ENCODE data around the gene CUL3.

CUL3 gene

GRCh38 chr2:224448236-224448635, 136.9 kb downstream of the CUL3 start:
- no peak overlapping the region for H2AFZ ChIP-seq (ENCODE audit: low read length, unreplicated experiment)
- H3K27me3 ChIP-seq (ENCODE audit: insufficient read depth, low read length): no peaks in the 10 kb centered on the region
- no peaks in the 10 kb centered on the region for H3K36me3 ChIP-seq (ENCODE audit: insufficient read depth, low read length)
- H3K27ac ChIP-seq (ENCODE audit: low read depth, low read length): no peak overlapping the region
- H3K4me1 ChIP-seq (ENCODE audit: control insufficient read depth, insufficient read depth, low read length, unreplicated experiment): no peaks in the 10 kb centered on the region
- H3K4me3 ChIP-seq (ENCODE audit: low read depth, low read length): no peak overlapping the region
- H3K79me2 ChIP-seq (ENCODE audit: control insufficient read depth, insufficient read depth, low read length, unreplicated experiment): no peaks in the 10 kb centered on the region

- H3K27me3 ChIP-seq (ENCODE audit: insufficient read depth, low read length): no peaks in the 10 kb centered on the region
- no peak overlapping the region for H3K27ac ChIP-seq (ENCODE audit: low read depth, low read length)
- H3K4me3 ChIP-seq (ENCODE audit: low read depth, low read length): no peak overlapping the region
- H2AFZ ChIP-seq (ENCODE audit: low read length, unreplicated experiment): no peak overlapping the region
- H3K79me2 ChIP-seq (ENCODE audit: control insufficient read depth, insufficient read depth, low read length, unreplicated experiment): no peaks in the 10 kb centered on the region
- no peaks in the 10 kb centered on the region for H3K36me3 ChIP-seq (ENCODE audit: insufficient read depth, low read length)
- H3K4me1 ChIP-seq (ENCODE audit: control insufficient read depth, insufficient read depth, low read length, unreplicated experiment): no peaks in the 10 kb centered on the region
Measured at GRCh38 chr2:224444783-224445182, 140.4 kb downstream of the CUL3 start.

- H2AFZ ChIP-seq (ENCODE audit: low read length, unreplicated experiment): no peak overlapping the region
Measured at GRCh38 chr2:224444021-224444420, 141.1 kb downstream of the CUL3 start.

GRCh38 chr2:224442071-224442967, 142.8 kb downstream of the CUL3 start:
- H3K36me3 ChIP-seq (ENCODE audit: insufficient read depth, low read length): no peaks in the 10 kb centered on the region
- H3K4me1 ChIP-seq (ENCODE audit: control insufficient read depth, insufficient read depth, low read length, unreplicated experiment): no peaks in the 10 kb centered on the region
- peak overlapping the region; percentile 90 for H3K4me3 ChIP-seq (ENCODE audit: low read depth, low read length)
- no peaks in the 10 kb centered on the region for H3K79me2 ChIP-seq (ENCODE audit: control insufficient read depth, insufficient read depth, low read length, unreplicated experiment)
- peak overlapping the region; percentile 99 for H2AFZ ChIP-seq (ENCODE audit: low read length, unreplicated experiment)
- no peaks in the 10 kb centered on the region for H3K27me3 ChIP-seq (ENCODE audit: insufficient read depth, low read length)
- no peak overlapping the region for H3K27ac ChIP-seq (ENCODE audit: low read depth, low read length)

More at GRCh38 chr2:224444021-224444420, 141.1 kb downstream of the CUL3 start:
- H3K79me2 ChIP-seq (ENCODE audit: control insufficient read depth, insufficient read depth, low read length, unreplicated experiment): no peaks in the 10 kb centered on the region
- H3K27ac ChIP-seq (ENCODE audit: low read depth, low read length): no peak overlapping the region
- no peaks in the 10 kb centered on the region for H3K4me1 ChIP-seq (ENCODE audit: control insufficient read depth, insufficient read depth, low read length, unreplicated experiment)
- no peaks in the 10 kb centered on the region for H3K36me3 ChIP-seq (ENCODE audit: insufficient read depth, low read length)
- H3K4me3 ChIP-seq (ENCODE audit: low read depth, low read length): no peak overlapping the region
- no peaks in the 10 kb centered on the region for H3K27me3 ChIP-seq (ENCODE audit: insufficient read depth, low read length)

- Histone ChIP-seq H3K4me1 (ENCODE audit: control insufficient read depth, insufficient read depth, low read length, unreplicated experiment) (no peaks in the 10 kb centered on the region), H3K4me3 (ENCODE audit: low read depth, low read length) (no peak overlapping the region), H2AFZ (ENCODE audit: low read length, unreplicated experiment) (no peak overlapping the region), H3K27ac (ENCODE audit: low read depth, low read length) (no peak overlapping the region), H3K27me3 (ENCODE audit: insufficient read depth, low read length) (no peaks in the 10 kb centered on the region), H3K36me3 (ENCODE audit: insufficient read depth, low read length) (no peaks in the 10 kb centered on the region), H3K79me2 (ENCODE audit: control insufficient read depth, insufficient read depth, low read length, unreplicated experiment) (no peaks in the 10 kb centered on the region)
Measured at GRCh38 chr2:224440988-224441387, 144.2 kb downstream of the CUL3 start.

- Histone ChIP-seq H3K36me3 (ENCODE audit: insufficient read depth, low read length) (no peaks in the 10 kb centered on the region), H3K27ac (ENCODE audit: low read depth, low read length) (no peak overlapping the region), H3K27me3 (ENCODE audit: insufficient read depth, low read length) (no peaks in the 10 kb centered on the region), H3K79me2 (ENCODE audit: control insufficient read depth, insufficient read depth, low read length, unreplicated experiment) (no peaks in the 10 kb centered on the region), H3K4me3 (ENCODE audit: low read depth, low read length) (no peak overlapping the region), H2AFZ (ENCODE audit: low read length, unreplicated experiment) (no peak overlapping the region), H3K4me1 (ENCODE audit: control insufficient read depth, insufficient read depth, low read length, unreplicated experiment) (no peaks in the 10 kb centered on the region)
Measured at GRCh38 chr2:224438726-224439125, 146.4 kb downstream of the CUL3 start.

- Histone ChIP-seq H3K27me3 (ENCODE audit: insufficient read depth, low read length) (no peaks in the 10 kb centered on the region), H2AFZ (ENCODE audit: low read length, unreplicated experiment) (no peak overlapping the region), H3K4me3 (ENCODE audit: low read depth, low read length) (no peak overlapping the region), H3K4me1 (ENCODE audit: control insufficient read depth, insufficient read depth, low read length, unreplicated experiment) (no peaks in the 10 kb centered on the region), H3K36me3 (ENCODE audit: insufficient read depth, low read length) (no peaks in the 10 kb centered on the region), H3K27ac (ENCODE audit: low read depth, low read length) (no peak overlapping the region), H3K79me2 (ENCODE audit: control insufficient read depth, insufficient read depth, low read length, unreplicated experiment) (no peaks in the 10 kb centered on the region)
Measured at GRCh38 chr2:224436634-224437033, 148.5 kb downstream of the CUL3 start.

GRCh38 chr2:224434618-224435017, 150.5 kb downstream of the CUL3 start:
- Histone ChIP-seq H3K27me3 (ENCODE audit: insufficient read depth, low read length) (no peaks in the 10 kb centered on the region), H3K79me2 (ENCODE audit: control insufficient read depth, insufficient read depth, low read length, unreplicated experiment) (no peaks in the 10 kb centered on the region), H3K4me1 (ENCODE audit: control insufficient read depth, insufficient read depth, low read length, unreplicated experiment) (no peaks in the 10 kb centered on the region), H2AFZ (ENCODE audit: low read length, unreplicated experiment) (no peak overlapping the region), H3K27ac (ENCODE audit: low read depth, low read length) (no peak overlapping the region), H3K4me3 (ENCODE audit: low read depth, low read length) (no peak overlapping the region), H3K36me3 (ENCODE audit: insufficient read depth, low read length) (no peaks in the 10 kb centered on the region)

GRCh38 chr2:224433442-224433841, 151.7 kb downstream of the CUL3 start:
- H3K4me1 ChIP-seq (ENCODE audit: control insufficient read depth, insufficient read depth, low read length, unreplicated experiment): no peaks in the 10 kb centered on the region
- H2AFZ ChIP-seq (ENCODE audit: low read length, unreplicated experiment): no peak overlapping the region
- no peaks in the 10 kb centered on the region for H3K36me3 ChIP-seq (ENCODE audit: insufficient read depth, low read length)
- no peaks in the 10 kb centered on the region for H3K27me3 ChIP-seq (ENCODE audit: insufficient read depth, low read length)
- H3K27ac ChIP-seq (ENCODE audit: low read depth, low read length): no peak overlapping the region
- H3K4me3 ChIP-seq (ENCODE audit: low read depth, low read length): no peak overlapping the region
- no peaks in the 10 kb centered on the region for H3K79me2 ChIP-seq (ENCODE audit: control insufficient read depth, insufficient read depth, low read length, unreplicated experiment)

GRCh38 chr2:224432003-224432579, 153.1 kb downstream of the CUL3 start:
- Histone ChIP-seq H3K4me3 (ENCODE audit: low read depth, low read length) (no peak overlapping the region), H3K4me1 (ENCODE audit: control insufficient read depth, insufficient read depth, low read length, unreplicated experiment) (no peaks in the 10 kb centered on the region), H3K27ac (ENCODE audit: low read depth, low read length) (no peak overlapping the region), H3K27me3 (ENCODE audit: insufficient read depth, low read length) (no peaks in the 10 kb centered on the region), H3K79me2 (ENCODE audit: control insufficient read depth, insufficient read depth, low read length, unreplicated experiment) (no peaks in the 10 kb centered on the region), H3K36me3 (ENCODE audit: insufficient read depth, low read length) (no peaks in the 10 kb centered on the region), H2AFZ (ENCODE audit: low read length, unreplicated experiment) (no peak overlapping the region)

GRCh38 chr2:224429441-224429810, 155.7 kb downstream of the CUL3 start:
- no peaks in the 10 kb centered on the region for H3K36me3 ChIP-seq (ENCODE audit: insufficient read depth, low read length)
- no peaks in the 10 kb centered on the region for H3K79me2 ChIP-seq (ENCODE audit: control insufficient read depth, insufficient read depth, low read length, unreplicated experiment)
- H3K4me3 ChIP-seq (ENCODE audit: low read depth, low read length): no peak overlapping the region
- no peak overlapping the region for H3K27ac ChIP-seq (ENCODE audit: low read depth, low read length)
- H2AFZ ChIP-seq (ENCODE audit: low read length, unreplicated experiment): no peak overlapping the region
- H3K27me3 ChIP-seq (ENCODE audit: insufficient read depth, low read length): no peaks in the 10 kb centered on the region
- no peaks in the 10 kb centered on the region for H3K4me1 ChIP-seq (ENCODE audit: control insufficient read depth, insufficient read depth, low read length, unreplicated experiment)
